ENCODE measurements around the gene KLF8. TPM values are rescaled to one million over a fixed set of nuclear protein-coding genes. Genes with fewer than 3 reads are reported as not detected.
"Not testable (repeated sequence)": the region's sequence is repeated elsewhere in the genome, so short reads cannot be mapped to it uniquely, and the experiment has no call there.

The KLF8 gene
- total RNA-seq = 15.2 and 17.8 TPM in 2 replicates

- H3K4me3 Mint-ChIP-seq = peak within 1 kb of the TSS; percentile 88
- H3K9me3 Mint-ChIP-seq = no peaks in the 10 kb centered on the region
- TF ChIP-seq CTCF (IDR thresholded peaks at IDR 0.05) = no peak
- peaks cover 8% of the 10 kb centered on the region for H3K36me3 Mint-ChIP-seq (ENCODE audit: low read depth)
- peaks cover 38% of the 10 kb centered on the region for H3K4me1 Mint-ChIP-seq
- peak; percentile 83 for ATAC-seq (ENCODE audit: low read depth)
- CTCF ChIA-PET = interaction anchor here (1.0 to 1.6 kb wide), 2 partner anchors 11 to 515 kb away, joined by 3 to 4 read pairs; partner anchors contain the start of gene RRAGB
- POLR2A ChIA-PET = interaction anchor here (0.6 to 3.2 kb wide), 8 partner anchors 11 to 805 kb away, joined by 3 to 24 read pairs (median 4); partner anchors contain the start of genes RRAGB and USP51
- intact Hi-C loops (cut with micrococcal nuclease) = loop anchor here (1.0 to 10.0 kb wide), 5 partner anchors 166 to 515 kb away; partner anchors contain the start of gene RRAGB
- H3K27me3 Mint-ChIP-seq = no peaks in the 10 kb centered on the region
- DNase-seq = peak; percentile 25
- peak within 1 kb of the TSS; percentile 83 for H3K27ac Mint-ChIP-seq
Measured at GRCh38 chrX:56232221-56233082, at the start of gene KLF8. KLF8 (plus strand) TSS chrX:56232356; CDS start chrX:56233335, 979 bp downstream.

DNA sequence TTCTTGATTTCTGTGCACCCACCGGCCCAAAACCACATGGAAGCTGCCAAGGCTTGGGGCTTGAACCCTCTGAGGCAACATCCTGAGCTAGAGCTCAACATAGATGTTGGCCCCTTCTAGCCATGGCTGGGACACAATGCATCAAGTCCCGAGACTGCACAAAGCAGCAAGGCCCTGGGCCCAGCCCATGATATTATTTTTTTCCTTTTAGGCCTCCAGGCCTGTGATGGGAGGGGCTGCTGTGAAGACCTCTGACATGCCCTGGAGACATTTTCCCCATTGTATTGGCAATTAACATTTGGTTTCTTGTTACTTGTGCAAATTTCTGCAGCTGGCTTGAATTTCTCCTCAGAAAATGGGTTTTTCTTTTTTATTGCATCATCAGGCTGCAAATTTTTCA lies 25.2 kb upstream of the KLF8 start:
- CTCF ChIA-PET; H3K9me3 Mint-ChIP-seq; H3K4me3 Mint-ChIP-seq; H3K4me1 Mint-ChIP-seq; H3K27me3 Mint-ChIP-seq; intact Hi-C loops (cut with micrococcal nuclease); H3K27ac Mint-ChIP-seq; DNase-seq; ATAC-seq (ENCODE audit: low read depth); POLR2A ChIA-PET: not testable (repeated sequence)
- H3K36me3 Mint-ChIP-seq (ENCODE audit: low read depth) = peaks cover 24% of the 10 kb centered on the region

DNA sequence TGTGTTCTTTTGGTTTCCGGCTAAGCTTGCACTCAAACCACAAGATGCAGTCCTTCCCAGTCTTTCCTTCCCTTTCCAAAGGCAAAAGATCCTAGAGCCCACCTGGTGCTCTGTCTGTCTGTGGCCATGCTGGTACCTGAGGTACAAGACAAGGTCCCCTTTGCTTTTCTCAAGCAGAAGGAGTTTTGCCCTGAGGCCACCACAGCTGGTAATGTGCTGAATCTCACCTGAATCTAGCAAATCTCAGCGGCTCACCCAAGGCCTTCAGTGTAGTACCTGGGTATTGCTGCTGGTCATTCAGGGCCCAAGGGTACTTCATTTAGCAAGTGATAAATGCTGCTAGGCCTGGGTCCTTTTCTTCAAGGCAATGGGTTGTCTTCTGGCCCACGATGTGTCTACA lies 20.5 kb upstream of the KLF8 start:
- intact Hi-C loops (cut with micrococcal nuclease) = no loop called here
- ATAC-seq (ENCODE audit: low read depth) (no peak), DNase-seq (no peak)
- Mint-ChIP-seq H3K36me3 (ENCODE audit: low read depth) (peaks cover 5% of the 10 kb centered on the region), H3K27ac (no peak overlapping the region), H3K4me1 (no peaks in the 10 kb centered on the region), H3K27me3 (no peaks in the 10 kb centered on the region), H3K4me3 (no peak overlapping the region), H3K9me3 (no peaks in the 10 kb centered on the region)
- ChIA-PET POLR2A (no interaction called here), CTCF (no interaction called here)
- TF ChIP-seq CTCF (IDR thresholded peaks at IDR 0.05) = no peak

DNA sequence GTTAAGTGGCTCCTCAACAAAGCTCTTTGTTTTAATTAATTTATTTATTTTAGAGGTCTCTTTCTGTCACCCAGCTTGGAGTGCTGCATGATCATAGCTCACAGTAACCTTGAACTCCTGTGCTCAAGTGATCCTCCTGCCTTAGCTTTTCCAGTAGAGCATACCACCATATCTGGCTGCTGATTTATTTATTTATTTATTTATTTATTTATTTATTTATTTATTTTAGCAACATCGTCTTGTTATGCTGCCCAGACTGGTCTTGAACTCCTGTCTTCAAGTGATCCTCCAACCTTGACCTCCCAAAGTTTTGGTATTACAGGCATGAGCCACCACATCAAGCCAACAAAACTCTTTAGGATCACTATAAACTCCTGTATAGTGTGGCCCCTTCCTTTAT lies 15.8 kb upstream of the KLF8 start:
- no peak for DNase-seq
- ChIA-PET CTCF (no interaction called here), POLR2A (no interaction called here)
- TF ChIP-seq CTCF (IDR thresholded peaks at IDR 0.05) = no peak
- Mint-ChIP-seq H3K36me3 (ENCODE audit: low read depth) (no peaks in the 10 kb centered on the region), H3K4me1 (peaks cover under 1% of the 10 kb centered on the region), H3K9me3 (no peaks in the 10 kb centered on the region), H3K27ac (no peak overlapping the region), H3K27me3 (no peaks in the 10 kb centered on the region), H3K4me3 (no peak overlapping the region)
- intact Hi-C loops (cut with micrococcal nuclease) = no loop called here
- no peak for ATAC-seq (ENCODE audit: low read depth)

DNA sequence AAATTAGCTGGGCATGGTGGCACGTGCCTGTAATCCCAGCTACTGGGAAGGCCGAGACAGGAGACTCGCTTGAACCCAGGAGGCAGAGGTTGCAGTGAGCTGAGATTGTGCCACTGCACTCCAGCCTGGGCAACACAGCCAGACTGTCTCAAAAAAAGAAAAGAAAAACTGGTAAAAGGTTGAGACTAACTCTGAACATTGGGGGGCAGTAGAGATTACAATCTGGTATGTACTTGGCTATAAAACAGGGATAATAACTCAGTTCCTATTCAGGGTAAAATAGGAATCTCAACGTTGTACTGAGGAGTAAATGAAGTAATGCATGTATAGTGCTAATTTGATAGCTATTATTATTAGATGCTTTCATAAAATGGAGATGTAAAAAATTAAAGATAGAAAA lies 12.5 kb upstream of the KLF8 start:
- Mint-ChIP-seq H3K4me3 (no peak overlapping the region), H3K4me1 (peaks cover 3% of the 10 kb centered on the region), H3K36me3 (ENCODE audit: low read depth) (no peaks in the 10 kb centered on the region), H3K27ac (no peak overlapping the region), H3K9me3 (no peaks in the 10 kb centered on the region), H3K27me3 (no peaks in the 10 kb centered on the region)
- ChIA-PET CTCF (no interaction called here), POLR2A (no interaction called here)
- no peak for DNase-seq
- intact Hi-C loops (cut with micrococcal nuclease) = loop anchor here (2.0 kb wide), 1 partner anchor 29 kb away; no protein-coding TSS in a partner anchor
- ATAC-seq (ENCODE audit: low read depth) = no peak
- TF ChIP-seq CTCF (IDR thresholded peaks at IDR 0.05) = no peak

Measured in activated B cell treated with CpG ODN at 0.5 μM for 24 hours (primary cell).